Mesodermal cell (in vitro differentiated cells): ENCODE data around the gene GSC2.

Experiments used
- H3K27ac ChIP-seq: 2 replicates; pipeline ENCODE4 v1.7.0; 2013; ENCODE audit warnings: mild to moderate bottlenecking, low read depth, low read length, moderate library complexity; ENCODE audit not compliant: severe bottlenecking
- H3K36me3 ChIP-seq: 2 replicates; pipeline ENCODE4 v1.7.1; 2013; ENCODE audit warnings: mild to moderate bottlenecking, low read length, moderate library complexity; ENCODE audit not compliant: control insufficient read depth, insufficient read depth
- H3K4me1 ChIP-seq: one replicate; pipeline ENCODE4 v1.7.1; 2013; ENCODE audit warnings: mild to moderate bottlenecking, low read length; ENCODE audit not compliant: insufficient read depth, control insufficient read depth, poor library complexity, severe bottlenecking
- H3K4me3 ChIP-seq: 2 replicates; pipeline ENCODE4 v1.7.0; 2013; ENCODE audit warnings: low read length, control low read depth, mild to moderate bottlenecking; ENCODE audit not compliant: insufficient read depth, poor library complexity, severe bottlenecking; ENCODE audit errors: extremely low read depth
- H3K9me3 ChIP-seq: 2 replicates; pipeline ENCODE4 v1.7.1; 2013; ENCODE audit warnings: mild to moderate bottlenecking, low read length, moderate library complexity; ENCODE audit not compliant: control insufficient read depth
- WGBS, 2 experiments: methylation state at CpG; one replicate each; pipeline ENCODE4 v1.1.5; 2013; ENCODE audit warnings: missing lambda C conversion rate in 2 of 2; ENCODE audit not compliant: insufficient coverage in 2 of 2; 5-methylcytosine and 5-hydroxymethylcytosine counted together

Gene GSC2

GRCh38 chr22:19129871-19130270 is 20.2 kb downstream of the GSC2 start:
- Histone ChIP-seq H3K4me3 (no peak overlapping the region), H3K27ac (no peak overlapping the region), H3K4me1 (no peaks in the 10 kb centered on the region), H3K36me3 (peaks cover 27% of the 10 kb centered on the region), H3K9me3 (no peaks in the 10 kb centered on the region)
- 67 to 85% methylated on average over 1 to 6 of the region's 8 CpGs for whole genome bisulfite sequencing, 2 experiments

GRCh38 chr22:19128946-19129727 is 21.0 kb downstream of the GSC2 start:
- 87 to 96% methylated on average over 7 of the region's 7 CpGs for WGBS, 2 experiments
- Histone ChIP-seq H3K27ac (no peak overlapping the region), H3K4me1 (no peaks in the 10 kb centered on the region), H3K36me3 (peaks cover 20% of the 10 kb centered on the region), H3K9me3 (no peaks in the 10 kb centered on the region), H3K4me3 (no peak overlapping the region)

GRCh38 chr22:19128009-19128401 is 22.1 kb downstream of the GSC2 start:
- 62 to 86% methylated on average over 3 to 6 of the region's 7 CpGs for WGBS, 2 experiments
- no peaks in the 10 kb centered on the region for H3K9me3 ChIP-seq
- peaks cover 9% of the 10 kb centered on the region for H3K36me3 ChIP-seq
- H3K4me1 ChIP-seq, result no peaks in the 10 kb centered on the region
- no peak overlapping the region for H3K27ac ChIP-seq
- H3K4me3 ChIP-seq, result no peak overlapping the region

- Histone ChIP-seq H3K27ac (no peak overlapping the region), H3K4me1 (no peaks in the 10 kb centered on the region), H3K4me3 (no peak overlapping the region), H3K9me3 (no peaks in the 10 kb centered on the region), H3K36me3 (peaks cover 4% of the 10 kb centered on the region)
- WGBS, 2 experiments, result 85 to 90% methylated on average over 11 to 13 of the region's 16 CpGs
Measured at GRCh38 chr22:19127329-19128008, 22.6 kb downstream of the GSC2 start.

GRCh38 chr22:19126309-19127273 is 23.5 kb downstream of the GSC2 start:
- 89 to 92% methylated on average over 13 to 14 of the region's 19 CpGs for WGBS, 2 experiments
- Histone ChIP-seq H3K9me3 (no peaks in the 10 kb centered on the region), H3K4me1 (no peaks in the 10 kb centered on the region), H3K27ac (no peak overlapping the region), H3K36me3 (no peaks in the 10 kb centered on the region), H3K4me3 (no peak overlapping the region)

GRCh38 chr22:19125474-19126308 is 24.4 kb downstream of the GSC2 start:
- H3K9me3 ChIP-seq, result no peaks in the 10 kb centered on the region
- WGBS, 2 experiments, result 89 to 93% methylated on average over 19 to 20 of the region's 21 CpGs
- H3K4me1 ChIP-seq, result peaks cover 3% of the 10 kb centered on the region
- H3K36me3 ChIP-seq, result no peaks in the 10 kb centered on the region
- no peak overlapping the region for H3K27ac ChIP-seq
- H3K4me3 ChIP-seq, result no peak overlapping the region

GRCh38 chr22:19125011-19125410 is 25.1 kb downstream of the GSC2 start:
- 95 to 97% methylated on average over 11 of the region's 11 CpGs for WGBS, 2 experiments
- Histone ChIP-seq H3K27ac (no peak overlapping the region), H3K9me3 (no peaks in the 10 kb centered on the region), H3K4me3 (no peak overlapping the region), H3K36me3 (no peaks in the 10 kb centered on the region), H3K4me1 (peaks cover 9% of the 10 kb centered on the region)

- whole genome bisulfite sequencing, 2 experiments, result 77 to 80% methylated on average over 3 to 4 of the region's 4 CpGs
- H3K4me1 ChIP-seq, result peaks cover 9% of the 10 kb centered on the region
- H3K9me3 ChIP-seq, result no peaks in the 10 kb centered on the region
- no peak overlapping the region for H3K27ac ChIP-seq
- H3K36me3 ChIP-seq, result no peaks in the 10 kb centered on the region
- no peak overlapping the region for H3K4me3 ChIP-seq
Measured at GRCh38 chr22:19124377-19124776, 25.7 kb downstream of the GSC2 start.

DNA sequence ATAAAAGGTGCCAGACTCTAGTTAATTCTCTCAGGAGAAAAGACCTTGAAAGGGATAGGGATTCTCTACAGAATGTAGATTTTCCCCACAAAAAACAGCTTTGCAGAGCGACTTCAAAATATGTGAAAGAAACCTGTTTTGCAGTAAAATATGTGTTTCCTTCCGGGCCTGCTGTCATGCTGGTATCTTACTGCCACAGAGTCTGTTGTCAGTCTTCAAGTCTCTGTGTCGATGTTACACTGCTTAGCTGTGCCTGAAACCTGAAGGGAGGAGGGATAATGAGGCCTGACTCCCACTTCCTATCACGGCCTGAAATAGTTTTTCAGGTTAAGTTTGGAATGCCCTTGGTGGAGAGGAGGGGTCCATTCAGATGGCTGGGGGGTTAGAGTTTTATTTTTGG is 26.2 kb downstream of the GSC2 start:
- 75 to 100% methylated on average over 1 to 3 of the region's 4 CpGs for WGBS, 2 experiments
- no peak overlapping the region for H3K27ac ChIP-seq

More for the DNA sequence above, 26.2 kb downstream of the GSC2 start:
- Histone ChIP-seq H3K9me3 (no peaks in the 10 kb centered on the region), H3K36me3 (peaks cover 2% of the 10 kb centered on the region), H3K4me3 (no peak overlapping the region), H3K4me1 (peaks cover 9% of the 10 kb centered on the region)
